Fibroblast of the aortic adventitia (primary cell): ENCODE data around the gene CEBPG. TPM values are rescaled to one million over a fixed set of nuclear protein-coding genes. Genes with fewer than 3 reads are reported as not detected.

Experiments
- DNase-seq: peaks from one replicate; pipeline ENCODE4 v3.0.0-alpha.2; 2010; ENCODE audit warnings: low read depth
- H3K4me3 ChIP-seq: 2 replicates; pipeline ENCODE4 v1.5.1; 2011; ENCODE audit warnings: low read depth, mild to moderate bottlenecking, control low read depth, low read length, moderate library complexity
- total RNA-seq: library from RNA; depleted of rRNA; stranded (reverse); fragments of >200 nt; gene quantifications from 2 replicates; pipeline ENCODE4 v1.2.3, GENCODE V29; 2012; ENCODE audit warnings: low replicate concordance
- TF ChIP-seq, protein P1 (sequence below): IDR thresholded peaks from 2 replicates; pipeline ENCODE4 v1.5.1; 2011; ENCODE audit warnings: mild to moderate bottlenecking, low read length, control low read depth, inconsistent platforms; ENCODE audit not compliant: insufficient read depth

Gene CEBPG
- total RNA-seq, 1 donor, result 32.8 TPM

- peak; percentile 86 for DNase-seq
- TF ChIP-seq, protein P1, sequence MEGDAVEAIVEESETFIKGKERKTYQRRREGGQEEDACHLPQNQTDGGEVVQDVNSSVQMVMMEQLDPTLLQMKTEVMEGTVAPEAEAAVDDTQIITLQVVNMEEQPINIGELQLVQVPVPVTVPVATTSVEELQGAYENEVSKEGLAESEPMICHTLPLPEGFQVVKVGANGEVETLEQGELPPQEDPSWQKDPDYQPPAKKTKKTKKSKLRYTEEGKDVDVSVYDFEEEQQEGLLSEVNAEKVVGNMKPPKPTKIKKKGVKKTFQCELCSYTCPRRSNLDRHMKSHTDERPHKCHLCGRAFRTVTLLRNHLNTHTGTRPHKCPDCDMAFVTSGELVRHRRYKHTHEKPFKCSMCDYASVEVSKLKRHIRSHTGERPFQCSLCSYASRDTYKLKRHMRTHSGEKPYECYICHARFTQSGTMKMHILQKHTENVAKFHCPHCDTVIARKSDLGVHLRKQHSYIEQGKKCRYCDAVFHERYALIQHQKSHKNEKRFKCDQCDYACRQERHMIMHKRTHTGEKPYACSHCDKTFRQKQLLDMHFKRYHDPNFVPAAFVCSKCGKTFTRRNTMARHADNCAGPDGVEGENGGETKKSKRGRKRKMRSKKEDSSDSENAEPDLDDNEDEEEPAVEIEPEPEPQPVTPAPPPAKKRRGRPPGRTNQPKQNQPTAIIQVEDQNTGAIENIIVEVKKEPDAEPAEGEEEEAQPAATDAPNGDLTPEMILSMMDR, result no peak
- no peak overlapping the region for H3K4me3 ChIP-seq
These were observed 20.7 kb downstream of the CEBPG start for GRCh38 chr19:33394006-33394722.

GRCh38 chr19:33394723-33395560 is 21.4 kb downstream of the CEBPG start:
- DNase-seq, result no peak

DNA sequence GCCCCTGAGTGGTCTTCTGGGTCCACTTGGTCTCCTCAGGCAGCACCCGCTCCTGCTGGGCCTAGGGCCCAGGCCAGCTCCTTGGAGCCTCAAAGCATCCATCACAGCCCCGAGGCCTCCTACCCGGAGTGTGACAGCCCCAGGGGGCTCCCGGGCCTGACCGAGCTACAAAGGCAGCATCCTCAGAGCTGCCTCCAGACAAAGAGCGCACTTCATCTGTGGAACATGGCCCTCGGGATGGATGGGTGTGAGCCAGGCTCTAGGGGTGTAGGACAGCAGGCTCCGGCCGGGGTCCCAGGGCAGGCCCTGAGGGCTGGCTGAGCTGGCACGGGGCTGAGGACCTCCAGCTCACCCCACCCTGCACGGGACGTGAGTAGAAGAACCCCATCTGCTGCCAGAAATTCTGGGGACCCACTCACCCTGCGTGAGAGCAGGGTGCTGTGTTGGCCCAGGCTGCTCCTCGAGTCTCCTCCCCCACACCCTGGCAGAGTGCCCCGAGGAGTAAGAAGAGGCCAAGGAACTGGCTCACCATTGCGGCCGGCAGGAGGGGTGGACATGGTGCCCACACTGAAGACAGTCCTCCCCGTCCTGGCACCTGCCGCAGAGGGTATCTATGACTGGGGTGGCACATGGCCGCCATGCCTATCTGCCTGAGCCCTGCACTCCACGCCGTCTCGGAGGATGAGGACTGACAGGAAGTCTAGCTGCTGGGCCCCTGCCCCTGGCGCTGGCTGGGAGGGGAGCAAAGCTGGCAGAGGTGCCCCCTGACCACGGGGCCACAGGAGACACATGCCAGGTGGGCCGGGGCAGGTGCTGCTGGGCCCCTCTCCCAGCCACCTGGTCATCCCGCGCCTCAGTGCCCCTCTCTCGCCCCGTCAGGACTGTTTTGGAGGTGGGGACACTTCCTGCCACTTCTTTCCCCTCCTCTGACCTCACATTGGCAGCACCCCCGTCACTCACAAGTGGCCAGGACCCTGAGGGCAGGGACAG is 22.3 kb downstream of the CEBPG start:
- peak; percentile 63 for DNase-seq
- H3K4me3 ChIP-seq, result no peak overlapping the region
- TF ChIP-seq, protein P1, result no peak

More at GRCh38 chr19:33394723-33395560, 21.4 kb downstream of the CEBPG start:
- TF ChIP-seq, protein P1, result no peak
- no peak overlapping the region for H3K4me3 ChIP-seq

DNA sequence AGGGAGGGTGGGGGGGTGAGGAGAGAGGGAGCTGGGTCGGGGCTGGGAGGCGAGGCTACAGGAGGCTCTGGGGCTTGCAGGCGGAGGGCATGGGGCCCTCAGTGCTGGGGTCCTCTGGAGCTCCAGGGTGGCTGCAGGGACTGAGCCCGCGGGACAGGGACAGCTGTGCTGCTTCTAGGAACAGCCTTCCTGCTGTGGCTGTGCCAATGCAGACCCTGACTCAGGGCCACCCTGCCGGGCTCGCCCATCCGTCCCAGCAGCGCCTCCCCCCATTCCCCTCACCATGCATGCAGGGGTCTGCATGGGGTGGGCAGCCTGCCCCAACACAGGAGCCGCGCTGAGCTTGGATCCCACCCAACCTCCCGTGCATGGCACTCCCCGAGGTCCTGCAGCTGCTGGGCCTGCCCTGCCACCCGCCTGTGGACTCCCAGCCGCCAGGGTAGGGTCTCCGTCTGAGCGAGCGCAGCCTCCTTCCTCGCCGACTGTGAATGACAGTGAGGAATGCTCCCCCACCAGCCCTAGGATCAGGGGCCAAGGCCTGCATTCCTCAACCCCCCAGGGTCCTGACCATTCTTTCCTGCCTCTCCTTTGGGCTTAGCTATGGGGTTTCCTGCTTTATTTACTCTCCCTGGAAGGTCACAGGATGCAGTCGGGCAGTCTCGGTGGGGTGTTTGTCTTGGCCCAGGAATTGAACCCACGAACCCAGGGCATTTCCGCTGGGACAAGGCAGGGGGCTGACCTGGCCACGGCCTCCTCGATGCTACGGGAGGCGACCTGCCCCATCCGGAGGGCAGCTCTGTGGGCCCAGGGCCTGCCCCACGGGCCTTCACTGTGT is 23.4 kb downstream of the CEBPG start:
- TF ChIP-seq, protein P1, result no peak
- no peak overlapping the region for H3K4me3 ChIP-seq
- DNase-seq, result no peak

DNA sequence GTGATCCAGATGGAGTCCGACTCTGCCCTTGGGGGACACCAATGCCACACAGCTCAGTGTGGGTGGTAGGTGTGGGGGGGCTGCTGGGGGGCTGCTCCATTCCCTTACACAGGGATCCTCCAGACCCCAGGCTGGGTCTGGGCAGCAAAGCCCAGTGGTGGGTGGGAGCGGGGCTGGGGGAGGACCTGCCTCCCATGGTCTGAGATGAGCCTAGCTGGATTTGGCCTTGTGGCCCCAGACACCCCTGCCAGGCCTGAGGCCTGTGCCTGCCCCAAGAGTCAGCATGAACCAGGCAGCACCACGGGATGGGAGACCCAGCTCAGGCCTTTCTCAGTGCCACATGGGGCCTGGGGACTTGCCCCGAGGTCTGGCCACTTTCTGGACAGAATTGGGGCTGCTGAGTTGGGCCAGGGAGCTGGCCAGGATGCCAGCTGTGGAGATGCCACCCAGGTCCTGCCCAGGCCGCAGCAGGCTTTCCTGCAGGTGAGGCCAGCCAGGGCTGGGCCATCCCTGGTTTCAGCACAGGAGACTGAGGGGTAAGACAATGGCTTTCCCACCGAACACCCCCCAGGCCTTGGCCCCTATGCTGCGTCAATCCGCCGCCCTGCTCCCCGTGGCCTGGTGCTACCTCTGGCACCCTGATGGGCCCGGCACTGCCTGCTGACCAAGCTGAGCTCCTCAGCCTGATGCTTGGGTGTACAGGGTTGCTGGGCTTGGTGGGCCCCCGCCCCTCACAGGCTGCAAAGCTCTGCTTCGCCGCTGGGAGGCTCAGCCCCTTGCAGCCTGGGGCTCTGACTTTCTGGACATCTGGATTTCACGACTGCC is 24.2 kb downstream of the CEBPG start:
- H3K4me3 ChIP-seq, result no peak overlapping the region
- DNase-seq, result no peak
- TF ChIP-seq, protein P1, result peak; percentile 23
